GM13977 (cell line): ENCODE data around the gene UBC.

Source experiments
- DNase-seq: peaks from one replicate; pipeline ENCODE4 v3.0.0; 2012; ENCODE audit warnings: low spot score
- CTCF ChIP-seq: IDR thresholded peaks from 2 replicates; pipeline ENCODE4 v1.5.1; 2012; ENCODE audit warnings: mild to moderate bottlenecking, control low read depth; ENCODE audit not compliant: insufficient read depth; ENCODE audit errors: extremely low read depth, missing control alignments
- in situ Hi-C: fragments of 300-500 bp; cut with MboI; formaldehyde crosslinking; loops from one replicate; pipeline ENCODE4 v1.12.0; 2022; ENCODE audit warnings: low sequenced_read_pairs, low pct_unique_long_range_greater_than_20kb, mixed read lengths, inconsistent platforms; ENCODE audit not compliant: unreplicated experiment

The UBC gene

DNA sequence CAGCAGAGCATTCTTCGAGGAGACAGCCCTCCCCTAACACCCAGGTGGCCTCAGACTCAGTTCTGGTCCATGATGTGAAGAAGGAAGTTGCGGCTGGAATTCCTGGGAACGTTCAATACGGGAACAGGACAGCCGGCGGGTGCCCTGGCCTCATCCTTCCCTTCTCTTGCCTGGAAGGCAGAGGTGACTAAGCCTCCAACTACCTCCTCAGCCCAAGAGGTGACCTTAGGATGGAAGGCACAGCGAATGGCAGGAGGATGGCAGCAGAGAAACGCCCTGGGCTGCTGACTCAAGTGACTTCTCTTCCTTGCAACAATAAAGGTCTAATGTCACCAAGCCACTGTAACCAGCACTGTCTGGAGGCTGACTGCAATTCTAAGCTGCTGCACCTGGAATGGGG, 38.4 kb upstream of the UBC start:
- TF ChIP-seq CTCF, result no peak
- DNase-seq, result no peak
- in situ Hi-C loops, result no loop called here

DNA sequence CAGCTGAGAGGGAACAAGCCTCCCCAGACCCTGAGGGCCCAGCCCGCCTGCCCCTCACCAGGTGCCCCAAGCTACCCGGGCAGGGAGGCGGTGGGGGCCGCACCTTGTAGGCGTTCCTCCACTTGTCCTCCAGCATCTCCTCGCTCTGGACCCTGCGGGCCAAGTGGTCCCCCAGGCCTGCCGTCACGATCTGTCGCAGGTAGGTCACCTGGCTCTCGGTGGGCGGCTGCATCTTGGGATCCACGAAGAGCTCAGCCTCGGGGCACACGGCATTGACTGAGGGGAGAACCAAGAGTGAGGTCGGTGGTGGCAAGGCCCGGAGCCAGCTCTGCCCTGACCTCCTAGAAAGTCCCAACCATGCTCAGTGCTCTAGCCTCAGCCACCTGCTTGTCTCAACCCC, 37.8 kb upstream of the UBC start:
- no peak for TF ChIP-seq CTCF
- in situ Hi-C loops, result no loop called here
- no peak for DNase-seq

GRCh38 chr12:124949779-124950728, 35.6 kb upstream of the UBC start:
- in situ Hi-C loops, result no loop called here
- no peak for TF ChIP-seq CTCF
- DNase-seq, result no peak

DNA sequence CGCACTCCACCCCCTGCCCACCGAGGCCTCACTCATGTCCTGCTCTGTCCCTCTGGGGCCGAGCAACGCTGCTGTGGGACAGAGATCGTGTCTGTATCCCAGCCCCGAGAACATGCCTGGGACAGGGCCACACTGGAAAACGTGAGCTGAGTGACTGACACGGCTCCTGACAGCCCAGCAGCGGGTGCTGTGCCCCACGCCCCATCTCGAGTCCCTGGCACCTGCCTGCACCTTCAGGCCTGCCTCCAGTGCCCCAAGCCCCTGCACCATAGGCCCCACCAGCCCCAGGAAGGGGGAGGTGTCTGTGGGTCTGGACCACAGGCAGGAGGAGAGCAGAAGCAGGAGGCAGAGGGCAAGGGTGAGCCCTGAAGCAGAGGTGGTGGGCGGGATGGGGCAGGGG, 34.6 kb upstream of the UBC start:
- no peak for DNase-seq
- in situ Hi-C loops, result no loop called here
- TF ChIP-seq CTCF, result no peak

DNA sequence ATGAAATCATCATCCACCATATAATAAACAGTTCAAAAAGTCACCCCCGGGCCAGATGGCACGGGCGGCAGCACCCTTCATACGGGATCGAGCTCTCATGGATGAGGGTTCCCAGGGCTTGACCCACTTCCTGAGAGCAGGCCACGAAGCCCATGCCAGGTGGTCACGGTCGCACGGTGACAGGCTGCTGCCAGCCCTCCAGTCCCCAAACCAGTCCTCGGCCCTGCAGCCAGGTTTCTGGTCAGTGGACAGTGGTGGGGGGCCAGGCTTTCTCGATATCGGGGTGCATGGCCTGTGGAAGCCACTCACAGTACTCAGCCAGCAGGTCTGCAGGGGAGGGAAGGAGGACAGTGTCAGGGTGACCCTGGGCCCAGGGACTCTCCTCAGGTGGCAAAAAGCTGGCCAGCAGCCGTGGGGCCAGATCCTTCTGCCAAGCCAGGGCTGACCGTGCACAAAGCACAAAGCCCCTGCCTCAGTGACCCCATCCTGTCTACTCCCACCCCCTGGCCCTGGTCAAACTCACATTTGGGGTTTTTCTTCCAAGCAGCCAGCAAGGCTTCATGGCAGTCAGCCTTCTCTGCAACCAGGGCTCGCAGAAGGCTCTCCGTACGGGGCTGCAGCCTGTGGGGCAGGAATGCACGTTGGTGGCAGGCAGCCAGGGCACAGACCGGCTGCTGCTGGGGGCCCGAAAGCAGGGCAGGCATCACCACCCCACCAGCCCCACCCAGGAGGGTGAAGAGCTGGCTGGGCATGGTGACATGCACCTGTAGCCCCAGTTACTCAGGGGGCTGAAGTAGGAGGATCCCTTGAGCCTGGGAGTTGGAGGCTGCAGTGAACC, 33.3 kb upstream of the UBC start:
- peak; percentile 1 for DNase-seq
- no peak for TF ChIP-seq CTCF
- in situ Hi-C loops, result no loop called here

DNA sequence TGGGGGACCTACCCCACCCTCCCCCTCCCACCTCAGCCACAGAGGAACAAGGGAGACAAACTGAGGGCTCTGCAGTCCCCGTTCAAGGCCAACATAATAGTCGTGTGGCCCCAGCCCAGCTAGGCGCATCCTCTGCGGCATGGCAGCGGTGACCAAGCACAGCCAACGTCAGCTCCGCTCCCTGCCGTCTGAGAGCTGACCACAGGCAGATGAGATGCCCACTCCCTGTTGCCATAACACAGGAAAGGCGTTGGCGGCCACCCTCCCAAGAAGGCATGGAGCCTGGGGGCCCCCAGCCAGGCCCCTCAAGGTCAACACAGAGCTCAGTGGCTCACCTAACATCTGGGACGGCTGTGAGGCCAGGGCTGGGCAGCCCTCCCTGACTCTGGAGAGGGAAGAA, 32.6 kb upstream of the UBC start:
- no peak for TF ChIP-seq CTCF
- no peak for DNase-seq
- in situ Hi-C loops, result no loop called here
